ENCODE measurements around the gene PLCH1.

The PLCH1 gene

DNA sequence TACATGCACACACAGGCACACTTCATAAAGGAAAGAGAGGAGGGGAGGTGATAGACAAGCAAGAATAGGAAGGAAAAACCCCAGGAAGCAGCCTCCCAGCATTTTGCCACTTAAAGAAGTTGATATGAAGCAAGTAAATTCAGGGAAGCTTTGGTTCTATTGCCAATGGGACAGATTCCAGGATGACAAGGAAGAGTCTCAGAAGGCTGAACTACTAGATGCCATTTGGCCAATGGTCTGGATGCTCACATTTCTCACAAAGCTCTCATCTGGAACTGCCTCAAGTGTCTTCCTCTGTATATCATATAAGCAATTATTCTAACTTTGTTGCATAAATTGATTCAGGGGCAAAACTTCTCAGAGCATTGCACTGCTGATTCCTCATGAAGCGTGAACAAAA lies 372.6 kb downstream of the PLCH1 start (continued):
- TF ChIP-seq, protein P1, sequence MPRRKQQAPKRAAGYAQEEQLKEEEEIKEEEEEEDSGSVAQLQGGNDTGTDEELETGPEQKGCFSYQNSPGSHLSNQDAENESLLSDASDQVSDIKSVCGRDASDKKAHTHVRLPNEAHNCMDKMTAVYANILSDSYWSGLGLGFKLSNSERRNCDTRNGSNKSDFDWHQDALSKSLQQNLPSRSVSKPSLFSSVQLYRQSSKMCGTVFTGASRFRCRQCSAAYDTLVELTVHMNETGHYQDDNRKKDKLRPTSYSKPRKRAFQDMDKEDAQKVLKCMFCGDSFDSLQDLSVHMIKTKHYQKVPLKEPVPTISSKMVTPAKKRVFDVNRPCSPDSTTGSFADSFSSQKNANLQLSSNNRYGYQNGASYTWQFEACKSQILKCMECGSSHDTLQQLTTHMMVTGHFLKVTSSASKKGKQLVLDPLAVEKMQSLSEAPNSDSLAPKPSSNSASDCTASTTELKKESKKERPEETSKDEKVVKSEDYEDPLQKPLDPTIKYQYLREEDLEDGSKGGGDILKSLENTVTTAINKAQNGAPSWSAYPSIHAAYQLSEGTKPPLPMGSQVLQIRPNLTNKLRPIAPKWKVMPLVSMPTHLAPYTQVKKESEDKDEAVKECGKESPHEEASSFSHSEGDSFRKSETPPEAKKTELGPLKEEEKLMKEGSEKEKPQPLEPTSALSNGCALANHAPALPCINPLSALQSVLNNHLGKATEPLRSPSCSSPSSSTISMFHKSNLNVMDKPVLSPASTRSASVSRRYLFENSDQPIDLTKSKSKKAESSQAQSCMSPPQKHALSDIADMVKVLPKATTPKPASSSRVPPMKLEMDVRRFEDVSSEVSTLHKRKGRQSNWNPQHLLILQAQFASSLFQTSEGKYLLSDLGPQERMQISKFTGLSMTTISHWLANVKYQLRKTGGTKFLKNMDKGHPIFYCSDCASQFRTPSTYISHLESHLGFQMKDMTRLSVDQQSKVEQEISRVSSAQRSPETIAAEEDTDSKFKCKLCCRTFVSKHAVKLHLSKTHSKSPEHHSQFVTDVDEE (CRISPR knock-in tag; IDR thresholded peaks at IDR 0.05) = no peak
- TF ChIP-seq TOX (CRISPR knock-in tag; IDR thresholded peaks at IDR 0.05; ENCODE audit: borderline replicate concordance) = no peak
- no peak for TF ChIP-seq ESRRG (CRISPR knock-in tag; IDR thresholded peaks at IDR 0.05)

DNA sequence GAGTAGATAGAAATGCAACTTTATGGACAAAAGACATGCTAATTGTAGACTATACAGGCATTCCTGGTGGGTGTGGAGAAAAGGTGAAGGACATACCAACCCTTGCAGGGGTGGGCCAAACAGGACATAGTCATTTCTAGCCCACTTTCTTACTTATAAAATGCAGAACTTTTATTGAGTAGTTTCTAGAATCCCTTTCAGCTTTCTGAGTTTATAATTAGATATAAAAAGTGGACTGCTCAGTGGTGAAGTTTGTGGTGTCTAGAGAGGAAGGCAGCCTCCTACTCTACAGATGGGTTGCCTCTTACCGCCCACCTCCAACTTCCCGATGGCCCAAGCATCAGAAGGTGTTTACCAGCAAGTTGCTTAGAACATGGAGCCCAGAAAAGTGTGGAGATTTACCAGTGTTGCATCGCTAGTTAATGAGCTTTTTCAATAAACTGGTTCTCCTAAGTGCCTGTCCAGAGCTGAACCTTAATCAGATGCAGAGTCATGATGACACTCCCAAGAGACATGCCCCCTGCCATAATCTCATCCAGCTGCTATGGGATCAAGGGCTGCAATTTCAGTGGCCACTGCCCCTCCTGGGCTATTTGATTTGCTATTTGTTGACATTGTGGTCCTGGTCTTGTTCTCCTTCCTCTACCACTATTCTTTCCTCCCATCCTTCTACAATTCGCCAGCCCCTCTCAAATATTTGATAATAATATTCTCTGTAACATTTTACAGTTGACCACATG lies 373.9 kb downstream of the PLCH1 start:
- TF ChIP-seq ZFP30 (CRISPR knock-in tag; IDR thresholded peaks at IDR 0.05) (no peak), ZC3H10 (CRISPR knock-in tag; IDR thresholded peaks at IDR 0.05) (no peak), SNAI2 (CRISPR knock-in tag; IDR thresholded peaks at IDR 0.05) (no peak), ZNF565 (CRISPR knock-in tag; conservative IDR thresholded peaks at IDR 0.05; ENCODE audit: low read depth) (no peak), TCF4 (CRISPR knock-in tag; IDR thresholded peaks at IDR 0.05; ENCODE audit: borderline replicate concordance) (no peak)
- no peak for ATAC-seq

DNA sequence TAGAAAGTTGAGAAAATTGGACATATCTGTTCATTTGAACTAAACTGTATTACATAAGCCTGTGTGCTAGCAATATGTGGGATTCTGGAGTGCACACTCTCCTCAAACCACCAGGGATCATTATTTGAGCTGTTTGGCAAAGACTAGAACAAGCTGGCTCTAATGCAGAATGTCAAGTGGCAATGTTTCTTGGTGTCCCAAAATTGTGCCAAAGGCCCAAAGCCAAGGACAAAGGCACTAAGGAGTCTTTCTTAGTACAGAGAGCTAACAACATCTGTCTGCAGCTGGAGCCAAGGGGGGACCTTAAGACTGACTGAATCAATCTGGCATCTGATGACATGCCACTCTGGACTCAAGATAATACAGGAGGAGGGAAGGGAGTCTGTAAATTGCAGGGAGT lies 374.7 kb downstream of the PLCH1 start:
- ATAC-seq = no peak
- no peak for TF ChIP-seq TOX (CRISPR knock-in tag; IDR thresholded peaks at IDR 0.05; ENCODE audit: borderline replicate concordance)
- no peak for TF ChIP-seq SNAI2 (CRISPR knock-in tag; IDR thresholded peaks at IDR 0.05)
- no peak for TF ChIP-seq ISL1 (CRISPR knock-in tag; IDR thresholded peaks at IDR 0.05)
- TF ChIP-seq BACH2 (CRISPR knock-in tag; IDR thresholded peaks at IDR 0.05; ENCODE audit: borderline replicate concordance) = no peak
- TF ChIP-seq, protein P2, sequence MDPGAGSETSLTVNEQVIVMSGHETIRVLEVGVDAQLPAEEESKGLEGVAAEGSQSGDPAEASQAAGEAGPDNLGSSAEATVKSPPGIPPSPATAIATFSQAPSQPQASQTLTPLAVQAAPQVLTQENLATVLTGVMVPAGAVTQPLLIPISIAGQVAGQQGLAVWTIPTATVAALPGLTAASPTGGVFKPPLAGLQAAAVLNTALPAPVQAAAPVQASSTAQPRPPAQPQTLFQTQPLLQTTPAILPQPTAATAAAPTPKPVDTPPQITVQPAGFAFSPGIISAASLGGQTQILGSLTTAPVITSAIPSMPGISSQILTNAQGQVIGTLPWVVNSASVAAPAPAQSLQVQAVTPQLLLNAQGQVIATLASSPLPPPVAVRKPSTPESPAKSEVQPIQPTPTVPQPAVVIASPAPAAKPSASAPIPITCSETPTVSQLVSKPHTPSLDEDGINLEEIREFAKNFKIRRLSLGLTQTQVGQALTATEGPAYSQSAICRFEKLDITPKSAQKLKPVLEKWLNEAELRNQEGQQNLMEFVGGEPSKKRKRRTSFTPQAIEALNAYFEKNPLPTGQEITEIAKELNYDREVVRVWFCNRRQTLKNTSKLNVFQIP (CRISPR knock-in tag; IDR thresholded peaks at IDR 0.05; ENCODE audit: borderline replicate concordance, low read depth) = no peak
- TF ChIP-seq ZFP30 (CRISPR knock-in tag; IDR thresholded peaks at IDR 0.05) = no peak
- no peak for TF ChIP-seq ZNF70 (CRISPR knock-in tag; IDR thresholded peaks at IDR 0.05)
- TF ChIP-seq GLIS3 (CRISPR knock-in tag; IDR thresholded peaks at IDR 0.05) = no peak
- TF ChIP-seq ESRRG (CRISPR knock-in tag; IDR thresholded peaks at IDR 0.05) = no peak
- TF ChIP-seq OSR1 (CRISPR knock-in tag; IDR thresholded peaks at IDR 0.05) = no peak
- TF ChIP-seq, protein P3, sequence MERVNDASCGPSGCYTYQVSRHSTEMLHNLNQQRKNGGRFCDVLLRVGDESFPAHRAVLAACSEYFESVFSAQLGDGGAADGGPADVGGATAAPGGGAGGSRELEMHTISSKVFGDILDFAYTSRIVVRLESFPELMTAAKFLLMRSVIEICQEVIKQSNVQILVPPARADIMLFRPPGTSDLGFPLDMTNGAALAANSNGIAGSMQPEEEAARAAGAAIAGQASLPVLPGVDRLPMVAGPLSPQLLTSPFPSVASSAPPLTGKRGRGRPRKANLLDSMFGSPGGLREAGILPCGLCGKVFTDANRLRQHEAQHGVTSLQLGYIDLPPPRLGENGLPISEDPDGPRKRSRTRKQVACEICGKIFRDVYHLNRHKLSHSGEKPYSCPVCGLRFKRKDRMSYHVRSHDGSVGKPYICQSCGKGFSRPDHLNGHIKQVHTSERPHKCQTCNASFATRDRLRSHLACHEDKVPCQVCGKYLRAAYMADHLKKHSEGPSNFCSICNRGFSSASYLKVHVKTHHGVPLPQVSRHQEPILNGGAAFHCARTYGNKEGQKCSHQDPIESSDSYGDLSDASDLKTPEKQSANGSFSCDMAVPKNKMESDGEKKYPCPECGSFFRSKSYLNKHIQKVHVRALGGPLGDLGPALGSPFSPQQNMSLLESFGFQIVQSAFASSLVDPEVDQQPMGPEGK (CRISPR knock-in tag; IDR thresholded peaks at IDR 0.05; ENCODE audit: borderline replicate concordance) = no peak

DNA sequence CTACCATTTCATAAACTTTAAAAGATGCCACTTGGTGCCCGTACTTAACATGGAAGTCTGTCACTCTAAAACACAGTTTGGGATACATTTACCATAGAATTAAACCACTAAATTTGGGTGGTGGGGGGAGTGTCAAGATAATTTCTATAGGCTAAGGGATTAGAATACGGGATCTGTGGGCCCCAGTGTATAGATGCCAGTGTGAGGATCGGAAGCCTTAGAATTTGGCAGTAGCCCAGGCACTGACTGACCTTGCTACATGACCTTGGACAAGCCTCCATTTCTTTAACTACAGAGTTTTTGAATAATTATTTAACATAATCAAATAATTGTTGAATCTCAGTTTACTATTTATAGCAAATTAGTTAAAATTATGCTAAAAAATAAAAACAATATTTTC lies 375.1 kb downstream of the PLCH1 start:
- no peak for ATAC-seq
- no peak for TF ChIP-seq ISL1 (CRISPR knock-in tag; IDR thresholded peaks at IDR 0.05)
- TF ChIP-seq PPARA (CRISPR knock-in tag; IDR thresholded peaks at IDR 0.05; ENCODE audit: borderline replicate concordance) = no peak
- no peak for TF ChIP-seq ZC3H10 (CRISPR knock-in tag; IDR thresholded peaks at IDR 0.05)
- TF ChIP-seq CSDC2 (CRISPR knock-in tag; IDR thresholded peaks at IDR 0.05) = no peak

DNA sequence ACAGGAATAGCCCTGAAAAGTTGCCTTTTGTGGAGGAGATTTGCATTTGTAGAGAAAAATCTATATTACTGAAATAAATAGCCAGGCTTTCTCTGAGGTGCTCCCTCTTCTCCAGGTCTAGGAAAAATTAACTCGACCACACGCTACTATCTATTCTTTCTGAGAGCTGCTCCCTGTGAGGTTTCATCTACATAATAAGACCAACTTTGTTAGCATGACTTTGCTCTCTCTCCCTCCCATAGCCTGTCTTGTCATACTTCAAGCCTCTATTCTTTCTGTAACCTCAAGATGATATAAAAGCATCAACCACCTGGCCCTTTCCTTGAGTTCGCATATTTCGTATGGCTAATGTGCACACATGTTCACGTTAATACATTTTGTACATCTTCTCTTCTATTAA lies 375.6 kb downstream of the PLCH1 start:
- ATAC-seq = no peak
- TF ChIP-seq, protein P4, sequence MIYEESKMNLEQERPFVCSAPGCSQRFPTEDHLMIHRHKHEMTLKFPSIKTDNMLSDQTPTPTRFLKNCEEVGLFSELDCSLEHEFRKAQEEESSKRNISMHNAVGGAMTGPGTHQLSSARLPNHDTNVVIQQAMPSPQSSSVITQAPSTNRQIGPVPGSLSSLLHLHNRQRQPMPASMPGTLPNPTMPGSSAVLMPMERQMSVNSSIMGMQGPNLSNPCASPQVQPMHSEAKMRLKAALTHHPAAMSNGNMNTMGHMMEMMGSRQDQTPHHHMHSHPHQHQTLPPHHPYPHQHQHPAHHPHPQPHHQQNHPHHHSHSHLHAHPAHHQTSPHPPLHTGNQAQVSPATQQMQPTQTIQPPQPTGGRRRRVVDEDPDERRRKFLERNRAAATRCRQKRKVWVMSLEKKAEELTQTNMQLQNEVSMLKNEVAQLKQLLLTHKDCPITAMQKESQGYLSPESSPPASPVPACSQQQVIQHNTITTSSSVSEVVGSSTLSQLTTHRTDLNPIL (CRISPR knock-in tag; IDR thresholded peaks at IDR 0.05; ENCODE audit: low read depth) = no peak
- TF ChIP-seq ZFP3 (CRISPR knock-in tag; IDR thresholded peaks at IDR 0.05) = no peak
